HEK293 (cell line): ENCODE results near the gene ALDH7A1.

Experiments
- CTCF ChIA-PET: fragments of 350-600 bp; formaldehyde crosslinking; extraction: SDS; loops from one replicate; lab custom pipeline; 2021; ENCODE audit warnings: antibody characterized with exemption; lab: Yijun Ruan, JAX
- POLR2A ChIA-PET: fragments of 300-600 bp; formaldehyde crosslinking; extraction: SDS; loops from one replicate; lab custom pipeline; 2020; ENCODE audit warnings: antibody characterized with exemption, inconsistent platforms; lab: Yijun Ruan, JAX
- H3K27ac ChIP-seq: fragments of 200-500 bp; sonication (Bioruptor generic); 2 replicates; pipeline ENCODE4 v1.5.1; 2014; ENCODE audit warnings: low read depth, low read length, control low read depth, inconsistent platforms; ENCODE audit errors: extremely low read depth
- H3K36me3 ChIP-seq, 2 experiments: fragments of 200-500 bp in 1 of 2; sonication (Bioruptor generic) in 1 of 2; 1 replicate in 1 of 2; 2 replicates in 1 of 2; pipeline ENCODE4 v1.5.1; 2014 to 2017; ENCODE audit warnings: inconsistent platforms in 2 of 2, low read length in 2 of 2; ENCODE audit not compliant: control insufficient read depth in 2 of 2, insufficient read depth in 1 of 2
- H3K4me1 ChIP-seq: fragments of 200-500 bp; sonication (Bioruptor generic); 2 replicates; pipeline ENCODE4 v1.5.1; 2014; ENCODE audit warnings: mild to moderate bottlenecking, low read length, inconsistent platforms; ENCODE audit not compliant: control insufficient read depth, insufficient read depth
- H3K4me3 ChIP-seq: 2 replicates; pipeline ENCODE4 v1.5.1; 2011; ENCODE audit warnings: low read depth, mild to moderate bottlenecking, control low read depth, low read length, moderate library complexity
- H3K9me3 ChIP-seq: fragments of 200-500 bp; sonication (Bioruptor generic); 2 replicates; pipeline ENCODE4 v1.5.1; 2014; ENCODE audit warnings: low read depth, low read length, inconsistent platforms; ENCODE audit not compliant: control insufficient read depth, insufficient read depth
- EGR2 ChIP-seq: fragments of 450-650 bp; formaldehyde crosslinking; IDR thresholded peaks from 2 replicates; pipeline ENCODE4 v1.5.1; 2016; ENCODE audit warnings: low read depth, missing biosample characterization, missing genetic modification characterization
- GLI2 ChIP-seq: fragments of 450-650 bp; formaldehyde crosslinking; IDR thresholded peaks from 2 replicates; pipeline ENCODE4; 2017; ENCODE audit warnings: missing biosample characterization, missing genetic modification characterization, low read depth, borderline replicate concordance
- KLF17 ChIP-seq: fragments of 450-650 bp; formaldehyde crosslinking; IDR thresholded peaks from 2 replicates; pipeline ENCODE4 v1.5.1; 2016; ENCODE audit warnings: missing biosample characterization, missing genetic modification characterization
- KLF7 ChIP-seq: fragments of 450-650 bp; formaldehyde crosslinking; IDR thresholded peaks from 2 replicates; pipeline ENCODE4 v1.5.1; 2016; ENCODE audit warnings: missing biosample characterization, missing genetic modification characterization, borderline replicate concordance
- SP3 ChIP-seq: fragments of 450-650 bp; formaldehyde crosslinking; IDR thresholded peaks from 2 replicates; pipeline ENCODE4 v1.5.1; 2016; ENCODE audit warnings: missing biosample characterization, missing genetic modification characterization
- SP7 ChIP-seq: fragments of 450-650 bp; formaldehyde crosslinking; IDR thresholded peaks from 2 replicates; pipeline ENCODE4 v1.5.1; 2016; ENCODE audit warnings: missing biosample characterization, missing genetic modification characterization
- TRIM28 ChIP-seq: IDR thresholded peaks from 2 replicates; pipeline ENCODE4 v1.6.1; 2011; ENCODE audit warnings: low read length, control low read depth, borderline replicate concordance
- ZBTB17 ChIP-seq: fragments of 450-650 bp; formaldehyde crosslinking; IDR thresholded peaks from 2 replicates; pipeline ENCODE4 v1.5.1; 2016; ENCODE audit warnings: missing biosample characterization, missing genetic modification characterization
- ZBTB21 ChIP-seq: fragments of 450-650 bp; formaldehyde crosslinking; IDR thresholded peaks from 2 replicates; pipeline ENCODE4 v1.5.1; 2017; ENCODE audit warnings: missing biosample characterization, missing genetic modification characterization
- ZFP69B ChIP-seq: fragments of 450-650 bp; formaldehyde crosslinking; IDR thresholded peaks from 2 replicates; pipeline ENCODE4 v1.5.1; 2016; ENCODE audit warnings: missing biosample characterization, missing genetic modification characterization
- ZNF155 ChIP-seq: fragments of 450-650 bp; formaldehyde crosslinking; IDR thresholded peaks from 2 replicates; pipeline ENCODE4 v1.5.1; 2016; ENCODE audit warnings: missing biosample characterization, missing genetic modification characterization
- ZNF169 ChIP-seq: fragments of 450-650 bp; formaldehyde crosslinking; IDR thresholded peaks from 2 replicates; pipeline ENCODE4 v1.5.1; 2016; ENCODE audit warnings: missing biosample characterization, missing genetic modification characterization
- ZNF202 ChIP-seq: fragments of 450-650 bp; formaldehyde crosslinking; IDR thresholded peaks from 2 replicates; pipeline ENCODE4 v1.5.1; 2016; ENCODE audit warnings: missing biosample characterization, missing genetic modification characterization, borderline replicate concordance
- ZNF391 ChIP-seq: fragments of 450-650 bp; formaldehyde crosslinking; IDR thresholded peaks from 2 replicates; pipeline ENCODE4 v1.5.1; 2016; ENCODE audit warnings: low read depth, missing biosample characterization, missing genetic modification characterization, borderline replicate concordance
- ZNF404 ChIP-seq: fragments of 450-650 bp; formaldehyde crosslinking; IDR thresholded peaks from 2 replicates; pipeline ENCODE4 v1.5.1; 2017; ENCODE audit warnings: missing biosample characterization, missing genetic modification characterization
- ZNF449 ChIP-seq: fragments of 450-650 bp; formaldehyde crosslinking; IDR thresholded peaks from 2 replicates; pipeline ENCODE4 v1.5.1; 2017; ENCODE audit warnings: missing biosample characterization, mild to moderate bottlenecking, missing genetic modification characterization, moderate library complexity
- ZNF513 ChIP-seq: fragments of 450-650 bp; IDR thresholded peaks from 2 replicates; pipeline ENCODE4 v1.5.1; 2018; ENCODE audit warnings: missing biosample characterization, missing genetic modification characterization
- ZNF514 ChIP-seq: fragments of 450-650 bp; formaldehyde crosslinking; IDR thresholded peaks from 2 replicates; pipeline ENCODE4 v1.5.1; 2016; ENCODE audit warnings: missing biosample characterization, missing genetic modification characterization
- ZNF555 ChIP-seq: fragments of 450-650 bp; formaldehyde crosslinking; conservative IDR thresholded peaks from 2 replicates; pipeline ENCODE4 v1.5.1; 2017; ENCODE audit warnings: missing biosample characterization, mild to moderate bottlenecking, missing genetic modification characterization, inconsistent platforms
- ZNF654 ChIP-seq: fragments of 450-650 bp; formaldehyde crosslinking; IDR thresholded peaks from 2 replicates; pipeline ENCODE4 v1.5.1; 2016; ENCODE audit warnings: low read depth, missing biosample characterization, missing genetic modification characterization
- ZNF664 ChIP-seq: fragments of 450-650 bp; formaldehyde crosslinking; IDR thresholded peaks from 2 replicates; pipeline ENCODE4 v1.5.1; 2016; ENCODE audit warnings: missing biosample characterization, missing genetic modification characterization
- ZNF677 ChIP-seq: fragments of 450-650 bp; IDR thresholded peaks from 2 replicates; pipeline ENCODE4 v1.5.0; 2018; ENCODE audit warnings: missing biosample characterization, mild to moderate bottlenecking, missing genetic modification characterization, moderate library complexity
- ZXDB ChIP-seq: fragments of 450-650 bp; formaldehyde crosslinking; IDR thresholded peaks from 2 replicates; pipeline ENCODE4 v1.5.1; 2016; ENCODE audit warnings: missing biosample characterization, missing genetic modification characterization
- TF ChIP-seq, protein P1 (sequence below): fragments of 450-650 bp; formaldehyde crosslinking; IDR thresholded peaks from 2 replicates; pipeline ENCODE4 v1.5.1; 2016; ENCODE audit warnings: missing biosample characterization, missing genetic modification characterization
- TF ChIP-seq, protein P2 (sequence below): fragments of 450-650 bp; formaldehyde crosslinking; IDR thresholded peaks from 2 replicates; pipeline ENCODE4 v1.5.1; 2016; ENCODE audit warnings: missing biosample characterization, missing genetic modification characterization, borderline replicate concordance
- TF ChIP-seq, protein P3 (sequence below): fragments of 450-650 bp; formaldehyde crosslinking; IDR thresholded peaks from 2 replicates; pipeline ENCODE4 v1.5.1; 2016; ENCODE audit warnings: missing biosample characterization, missing genetic modification characterization

Gene ALDH7A1

GRCh38 chr5:126543009-126543408 lies 52.0 kb downstream of the ALDH7A1 start (continued):
- no peak for TF ChIP-seq KLF17 (tag by site-specific recombination)
- no peak for TF ChIP-seq TRIM28
- TF ChIP-seq, protein P1, sequence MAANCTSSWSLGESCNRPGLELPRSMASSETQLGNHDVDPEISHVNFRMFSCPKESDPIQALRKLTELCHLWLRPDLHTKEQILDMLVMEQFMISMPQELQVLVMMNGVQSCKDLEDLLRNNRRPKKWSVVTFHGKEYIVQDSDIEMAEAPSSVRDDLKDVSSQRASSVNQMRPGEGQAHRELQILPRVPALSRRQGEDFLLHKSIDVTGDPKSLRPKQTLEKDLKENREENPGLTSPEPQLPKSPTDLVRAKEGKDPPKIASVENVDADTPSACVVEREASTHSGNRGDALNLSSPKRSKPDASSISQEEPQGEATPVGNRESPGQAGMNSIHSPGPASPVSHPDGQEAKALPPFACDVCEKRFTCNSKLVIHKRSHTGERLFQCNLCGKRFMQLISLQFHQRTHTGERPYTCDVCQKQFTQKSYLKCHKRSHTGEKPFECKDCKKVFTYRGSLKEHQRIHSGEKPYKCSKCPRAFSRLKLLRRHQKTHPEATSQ (tag by site-specific recombination), result no peak
- TF ChIP-seq, all 188 proteins: peak for 0

DNA sequence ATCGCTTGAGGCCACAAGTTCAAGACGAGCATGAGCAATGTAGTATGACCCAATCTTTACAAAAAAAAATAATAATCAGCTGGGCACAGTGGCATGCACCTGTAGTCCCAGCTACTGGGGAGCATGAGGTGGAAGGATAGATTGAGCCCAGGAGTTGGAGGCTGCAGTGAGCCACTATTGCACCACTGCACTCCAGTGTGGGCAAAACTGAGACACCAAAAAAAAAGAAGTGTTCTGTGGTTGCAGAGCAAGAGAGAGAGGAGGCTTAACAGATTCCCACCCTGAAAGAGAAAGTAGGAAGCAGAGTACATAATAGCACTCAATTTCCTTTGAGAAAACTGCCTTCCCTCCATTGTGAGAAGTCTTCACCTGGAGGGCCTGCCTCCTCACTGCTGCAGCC lies 52.6 kb downstream of the ALDH7A1 start:
- POLR2A ChIA-PET, result no interaction called here
- TF ChIP-seq ZXDB (tag by site-specific recombination), result no peak
- no peak for TF ChIP-seq ZNF202 (tag by site-specific recombination)
- no peak for TF ChIP-seq ZNF677 (tag by site-specific recombination)
- no peak for TF ChIP-seq ZNF513
- no peak for TF ChIP-seq ZNF155 (tag by site-specific recombination)
- TF ChIP-seq ZNF404, result no peak
- TF ChIP-seq EGR2 (tag by site-specific recombination), result no peak
- TF ChIP-seq ZNF664 (tag by site-specific recombination), result no peak
- no peak for TF ChIP-seq ZBTB17
- no peak for TF ChIP-seq ZNF555
- no peak for TF ChIP-seq ZFP69B
- no peak for TF ChIP-seq SP3 (tag by site-specific recombination)
- no peak for TF ChIP-seq ZNF514
- TF ChIP-seq, protein P2, sequence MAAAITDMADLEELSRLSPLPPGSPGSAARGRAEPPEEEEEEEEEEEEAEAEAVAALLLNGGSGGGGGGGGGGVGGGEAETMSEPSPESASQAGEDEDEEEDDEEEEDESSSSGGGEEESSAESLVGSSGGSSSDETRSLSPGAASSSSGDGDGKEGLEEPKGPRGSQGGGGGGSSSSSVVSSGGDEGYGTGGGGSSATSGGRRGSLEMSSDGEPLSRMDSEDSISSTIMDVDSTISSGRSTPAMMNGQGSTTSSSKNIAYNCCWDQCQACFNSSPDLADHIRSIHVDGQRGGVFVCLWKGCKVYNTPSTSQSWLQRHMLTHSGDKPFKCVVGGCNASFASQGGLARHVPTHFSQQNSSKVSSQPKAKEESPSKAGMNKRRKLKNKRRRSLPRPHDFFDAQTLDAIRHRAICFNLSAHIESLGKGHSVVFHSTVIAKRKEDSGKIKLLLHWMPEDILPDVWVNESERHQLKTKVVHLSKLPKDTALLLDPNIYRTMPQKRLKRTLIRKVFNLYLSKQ (tag by site-specific recombination), result no peak
- no peak for TF ChIP-seq SP7
- no peak for TF ChIP-seq ZNF391 (tag by site-specific recombination)
- no peak for TF ChIP-seq ZBTB21 (tag by site-specific recombination)
- TF ChIP-seq, all 188 proteins: peak for 0
- CTCF ChIA-PET, result interaction anchor here (0.7 to 6.9 kb wide), 4 partner anchors 9 to 204 kb away, joined by 3 to 65 read pairs (median 36); no protein-coding TSS in a partner anchor
- H3K4me1 ChIP-seq, result no peaks in the 10 kb centered on the region
- H3K36me3 ChIP-seq, result peaks cover 15 to 32% of the 10 kb centered on the region in 2 experiments
- no peaks in the 10 kb centered on the region for H3K9me3 ChIP-seq
- no peak overlapping the region for H3K27ac ChIP-seq
- H3K4me3 ChIP-seq, result no peak overlapping the region

DNA sequence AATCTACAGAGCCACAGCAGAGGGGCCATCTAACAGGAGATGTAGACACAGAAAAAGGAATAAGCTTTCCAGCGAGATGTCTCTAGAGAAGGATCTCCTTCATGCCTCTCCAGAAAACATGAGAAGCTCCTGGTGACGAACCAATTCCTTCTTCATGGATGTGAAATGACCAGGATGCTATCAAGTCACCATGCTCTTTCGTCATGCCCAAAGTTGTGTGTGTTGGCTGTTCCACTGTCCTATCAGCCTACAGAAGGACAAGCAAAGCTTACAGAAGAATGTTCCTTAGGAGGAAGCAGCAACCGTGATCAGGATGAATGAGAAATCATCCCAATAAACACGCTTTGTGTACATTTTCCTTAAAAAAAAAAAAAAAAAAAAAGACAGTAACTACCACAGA lies 54.4 kb downstream of the ALDH7A1 start:
- H3K36me3 ChIP-seq, result peaks cover 5 to 16% of the 10 kb centered on the region in 2 experiments
- H3K4me1 ChIP-seq, result no peaks in the 10 kb centered on the region
- H3K9me3 ChIP-seq, result no peaks in the 10 kb centered on the region
- ChIA-PET CTCF (interaction anchor here (0.6 to 6.9 kb wide), 14 partner anchors 19 to 203 kb away, joined by 3 to 65 read pairs (median 4); partner anchors contain the start of gene ALDH7A1), POLR2A (no interaction called here)
- H3K27ac ChIP-seq, result no peak overlapping the region
- H3K4me3 ChIP-seq, result no peak overlapping the region
- TF ChIP-seq ZNF169 (tag by site-specific recombination) (no peak), GLI2 (no peak), SP7 (no peak), KLF7 (tag by site-specific recombination) (no peak), ZNF449 (tag by site-specific recombination) (no peak), ZNF654 (tag by site-specific recombination) (no peak)
- TF ChIP-seq, protein P3, sequence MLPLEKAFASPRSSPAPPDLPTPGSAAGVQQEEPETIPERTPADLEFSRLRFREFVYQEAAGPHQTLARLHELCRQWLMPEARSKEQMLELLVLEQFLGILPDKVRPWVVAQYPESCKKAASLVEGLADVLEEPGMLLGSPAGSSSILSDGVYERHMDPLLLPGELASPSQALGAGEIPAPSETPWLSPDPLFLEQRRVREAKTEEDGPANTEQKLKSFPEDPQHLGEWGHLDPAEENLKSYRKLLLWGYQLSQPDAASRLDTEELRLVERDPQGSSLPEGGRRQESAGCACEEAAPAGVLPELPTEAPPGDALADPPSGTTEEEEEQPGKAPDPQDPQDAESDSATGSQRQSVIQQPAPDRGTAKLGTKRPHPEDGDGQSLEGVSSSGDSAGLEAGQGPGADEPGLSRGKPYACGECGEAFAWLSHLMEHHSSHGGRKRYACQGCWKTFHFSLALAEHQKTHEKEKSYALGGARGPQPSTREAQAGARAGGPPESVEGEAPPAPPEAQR (tag by site-specific recombination), result no peak
